ENCODE results near the gene PRAC1. TPM values are rescaled to one million over a fixed set of nuclear protein-coding genes. Genes with fewer than 3 reads are reported as not detected.

Gene PRAC1
- total RNA-seq, 3 donors from 2014 or later, result 32.2 to 180 (median 137) TPM

DNA sequence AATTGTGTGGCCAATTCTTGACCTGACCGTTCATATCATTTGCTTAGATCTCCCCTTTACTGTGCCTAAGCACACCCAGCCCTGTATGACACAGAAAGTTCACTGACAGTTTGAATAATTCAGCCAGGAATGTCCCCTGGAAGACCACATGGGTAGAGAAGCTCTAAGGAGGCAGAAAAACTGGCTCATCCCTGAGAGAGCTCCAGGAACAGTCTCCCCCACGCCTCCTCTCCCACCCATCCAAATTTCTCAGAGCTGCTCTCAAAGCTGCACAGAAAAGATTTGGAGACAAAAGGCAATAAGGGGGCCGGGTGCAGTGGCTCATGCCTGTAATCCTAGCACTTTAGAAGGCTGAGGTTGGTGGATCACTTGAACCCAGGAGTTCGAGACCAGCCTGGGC lies 11.2 kb downstream of the PRAC1 start:
- ATAC-seq, result no peak
- TF ChIP-seq, protein P1, sequence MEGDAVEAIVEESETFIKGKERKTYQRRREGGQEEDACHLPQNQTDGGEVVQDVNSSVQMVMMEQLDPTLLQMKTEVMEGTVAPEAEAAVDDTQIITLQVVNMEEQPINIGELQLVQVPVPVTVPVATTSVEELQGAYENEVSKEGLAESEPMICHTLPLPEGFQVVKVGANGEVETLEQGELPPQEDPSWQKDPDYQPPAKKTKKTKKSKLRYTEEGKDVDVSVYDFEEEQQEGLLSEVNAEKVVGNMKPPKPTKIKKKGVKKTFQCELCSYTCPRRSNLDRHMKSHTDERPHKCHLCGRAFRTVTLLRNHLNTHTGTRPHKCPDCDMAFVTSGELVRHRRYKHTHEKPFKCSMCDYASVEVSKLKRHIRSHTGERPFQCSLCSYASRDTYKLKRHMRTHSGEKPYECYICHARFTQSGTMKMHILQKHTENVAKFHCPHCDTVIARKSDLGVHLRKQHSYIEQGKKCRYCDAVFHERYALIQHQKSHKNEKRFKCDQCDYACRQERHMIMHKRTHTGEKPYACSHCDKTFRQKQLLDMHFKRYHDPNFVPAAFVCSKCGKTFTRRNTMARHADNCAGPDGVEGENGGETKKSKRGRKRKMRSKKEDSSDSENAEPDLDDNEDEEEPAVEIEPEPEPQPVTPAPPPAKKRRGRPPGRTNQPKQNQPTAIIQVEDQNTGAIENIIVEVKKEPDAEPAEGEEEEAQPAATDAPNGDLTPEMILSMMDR (IDR thresholded peaks at IDR 0.05), result no peak
- peaks cover 6% of the 10 kb centered on the region for H3K4me1 ChIP-seq (ENCODE audit: low read depth)
- no peak for DNase-seq
- H3K4me3 ChIP-seq, result no peak overlapping the region
- no peaks in the 10 kb centered on the region for H3K36me3 ChIP-seq (ENCODE audit: low read depth)
- no peaks in the 10 kb centered on the region for H3K9me3 ChIP-seq
- intact Hi-C loops (cut with DNase I, micrococcal nuclease), result no loop called here

- ATAC-seq (no peak), DNase-seq (no peak)
- intact Hi-C loops (cut with DNase I, micrococcal nuclease), result no loop called here
- no peak overlapping the region for H3K4me3 ChIP-seq
- H3K9me3 ChIP-seq, result no peaks in the 10 kb centered on the region
- TF ChIP-seq, protein P1 (IDR thresholded peaks at IDR 0.05), result no peak
- H3K4me1 ChIP-seq (ENCODE audit: low read depth), result no peaks in the 10 kb centered on the region
- no peaks in the 10 kb centered on the region for H3K36me3 ChIP-seq (ENCODE audit: low read depth)
Measured at GRCh38 chr17:48704361-48705248, 17.7 kb downstream of the PRAC1 start.

GRCh38 chr17:48701864-48702532 lies 20.3 kb downstream of the PRAC1 start:
- H3K4me3 ChIP-seq, result no peak overlapping the region
- DNase-seq (no peak), ATAC-seq (no peak)
- intact Hi-C loops (cut with DNase I, micrococcal nuclease), result no loop called here
- no peaks in the 10 kb centered on the region for H3K4me1 ChIP-seq (ENCODE audit: low read depth)
- TF ChIP-seq, protein P1 (IDR thresholded peaks at IDR 0.05), result no peak
- no peaks in the 10 kb centered on the region for H3K9me3 ChIP-seq
- H3K36me3 ChIP-seq (ENCODE audit: low read depth), result no peaks in the 10 kb centered on the region

- H3K4me3 ChIP-seq, result no peak overlapping the region
- no peaks in the 10 kb centered on the region for H3K9me3 ChIP-seq
- no peaks in the 10 kb centered on the region for H3K4me1 ChIP-seq (ENCODE audit: low read depth)
- DNase-seq (no peak), ATAC-seq (no peak)
- intact Hi-C loops (cut with DNase I, micrococcal nuclease), result no loop called here
- TF ChIP-seq, protein P1 (IDR thresholded peaks at IDR 0.05), result no peak
- no peaks in the 10 kb centered on the region for H3K36me3 ChIP-seq (ENCODE audit: low read depth)
Measured at GRCh38 chr17:48693178-48693577, 29.1 kb downstream of the PRAC1 start.

DNA sequence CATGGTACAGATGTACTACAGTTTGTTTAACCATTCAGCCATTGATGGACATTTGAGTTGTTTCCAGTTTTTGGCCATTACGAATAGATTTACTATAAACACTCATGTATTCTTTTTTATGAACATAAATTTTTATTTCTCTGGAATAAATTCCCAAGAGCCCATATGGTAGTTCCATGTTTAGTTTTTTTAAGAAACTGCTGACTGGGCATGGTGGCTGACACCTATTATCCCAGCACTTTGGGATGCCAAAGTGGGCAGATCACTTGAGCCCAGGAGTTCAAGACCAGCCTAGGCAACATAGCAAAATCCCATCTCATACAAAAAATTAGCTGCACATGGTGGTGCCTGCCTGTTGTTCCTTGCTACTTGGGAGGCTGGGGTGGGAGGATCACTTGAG lies 30.3 kb downstream of the PRAC1 start:
- intact Hi-C loops (cut with DNase I, micrococcal nuclease), result no loop called here
- TF ChIP-seq, protein P1 (IDR thresholded peaks at IDR 0.05), result no peak
- H3K36me3 ChIP-seq (ENCODE audit: low read depth), result no peaks in the 10 kb centered on the region
- DNase-seq, result no peak
- no peak for ATAC-seq
- H3K4me1 ChIP-seq (ENCODE audit: low read depth), result no peaks in the 10 kb centered on the region
- H3K4me3 ChIP-seq, result no peak overlapping the region
- no peaks in the 10 kb centered on the region for H3K9me3 ChIP-seq

Measured in mucosa of descending colon (tissue), 3 donors.